H1 (cell line): ENCODE results near the gene ZSWIM6. TPM values are rescaled to one million over a fixed set of nuclear protein-coding genes. Genes with fewer than 3 reads are reported as not detected.

Source experiments
- CTCF ChIA-PET: fragments of 300-600 bp; sonication (Branson Sonifier 250); formaldehyde crosslinking; loops from one replicate; lab custom pipeline; 2021; ENCODE audit not compliant: partially characterized antibody; lab: Charles Lee
- POLR2A ChIA-PET: fragments of 300-600 bp; sonication (Branson Sonifier 250); formaldehyde crosslinking; loops from one replicate; lab custom pipeline; 2021; ENCODE audit warnings: inconsistent platforms; ENCODE audit not compliant: partially characterized antibody; lab: Charles Lee
- DNase-seq, 2 experiments: peaks; one replicate each; pipeline versions ENCODE4 v3.0.0 to v3.0.0-alpha.2; 2010 to 2022; ENCODE audit warnings: low spot score in 2 of 2, low read depth in 1 of 2, mixed read lengths in 1 of 2
- FAIRE-seq: peaks from 2 replicates; lab custom pipeline; 2011; peaks lifted over from hg19 to GRCh38; lab: Jason Lieb, UNC
- H2AFZ ChIP-seq: 2 replicates; pipeline ENCODE4 v1.8.1; 2012; ENCODE audit warnings: low read length, inconsistent platforms
- H2AK5ac ChIP-seq: 2 replicates; pipeline ENCODE4 v1.6.1; 2013; ENCODE audit warnings: low read depth, low read length
- H2BK120ac ChIP-seq: replicated peaks from 2 replicates; pipeline ENCODE3; 2013; ENCODE audit warnings: low read depth, low read length, inconsistent platforms
- H2BK12ac ChIP-seq: 2 replicates; pipeline ENCODE4 v1.6.1; 2013; ENCODE audit warnings: low read depth, low read length
- H2BK15ac ChIP-seq: 2 replicates; pipeline ENCODE4 v1.6.1; 2013; ENCODE audit warnings: low read length
- H2BK20ac ChIP-seq: 2 replicates; pipeline ENCODE4 v1.6.1; 2013; ENCODE audit warnings: low read length
- H2BK5ac ChIP-seq: 2 replicates; pipeline ENCODE4 v1.6.1; 2013; ENCODE audit warnings: low read depth, low read length
- H3K14ac ChIP-seq: 2 replicates; pipeline ENCODE4 v1.6.1; 2013; ENCODE audit warnings: inconsistent platforms; ENCODE audit not compliant: insufficient read length
- H3K18ac ChIP-seq: 2 replicates; pipeline ENCODE4 v1.6.1; 2013; ENCODE audit warnings: low read length; ENCODE audit errors: extremely low read depth
- H3K23ac ChIP-seq: 2 replicates; pipeline ENCODE4 v1.6.1; 2013; ENCODE audit warnings: inconsistent platforms; ENCODE audit not compliant: insufficient read length
- H3K23me2 ChIP-seq: 2 replicates; pipeline ENCODE4 v1.6.1; 2013; ENCODE audit warnings: low read depth, low read length
- H3K27ac ChIP-seq: 2 replicates; pipeline ENCODE4 v1.6.1; 2011; ENCODE audit warnings: low read depth, low read length, inconsistent platforms
- H3K27me3 ChIP-seq, 4 experiments: replicated peaks in 1 of 4; 1 replicate in 1 of 4; 2 replicates in 3 of 4; pipeline versions ENCODE4 v1.6.1 to v1.8.1; 2011 to 2013; ENCODE audit warnings: low read length in 3 of 4, mild to moderate bottlenecking in 3 of 4, inconsistent platforms in 2 of 4, mixed read lengths in 2 of 4, moderate library complexity in 1 of 4; ENCODE audit not compliant: control insufficient read depth in 3 of 4, insufficient read depth in 3 of 4; ENCODE audit errors: extremely low read depth in 1 of 4
- H3K36me3 ChIP-seq, 4 experiments: 2 replicates each; pipeline versions ENCODE4 v1.6.1 to v1.8.1; 2011 to 2013; ENCODE audit warnings: mild to moderate bottlenecking in 4 of 4, low read length in 3 of 4, moderate library complexity in 2 of 4, control low read depth in 1 of 4, inconsistent platforms in 1 of 4; ENCODE audit not compliant: insufficient read depth in 4 of 4, control insufficient read depth in 2 of 4
- H3K4ac ChIP-seq: replicated peaks from 2 replicates; pipeline ENCODE3; 2013; ENCODE audit warnings: low read length, low read depth, mixed read lengths, inconsistent platforms; ENCODE audit not compliant: insufficient read length
- H3K4me1 ChIP-seq, 4 experiments: replicated peaks in 1 of 4; 1 replicate in 1 of 4; 2 replicates in 3 of 4; pipeline versions ENCODE4 v1.6.1 to v1.8.1; 2011 to 2013; ENCODE audit warnings: low read length in 3 of 4, inconsistent platforms in 2 of 4, mixed read lengths in 1 of 4; ENCODE audit not compliant: insufficient read depth in 4 of 4, control insufficient read depth in 3 of 4
- H3K4me2 ChIP-seq, 2 experiments: 2 replicates each; pipeline versions ENCODE4 v1.6.1 to v1.8.1; 2011 to 2013; ENCODE audit warnings: low read depth in 2 of 2, low read length in 2 of 2, control low read depth in 1 of 2, inconsistent platforms in 1 of 2, mild to moderate bottlenecking in 1 of 2; ENCODE audit not compliant: insufficient read depth in 1 of 2
- H3K4me3 ChIP-seq, 4 experiments: fragments of 200-600, 300-600 bp in 1 of 4; sonication (generic), shearing (Covaris generic), sonication (Bioruptor Twin) in 1 of 4; 2 replicates each; pipeline versions ENCODE4 v1.5.1 to v1.8.1; 2011 to 2016; ENCODE audit warnings: low read length in 4 of 4, low read depth in 3 of 4, control low read depth in 2 of 4, inconsistent platforms in 2 of 4, mild to moderate bottlenecking in 2 of 4, mixed read lengths in 1 of 4, moderate library complexity in 1 of 4; ENCODE audit not compliant: insufficient read depth in 2 of 4; ENCODE audit errors: extremely low read depth in 1 of 4
- H3K56ac ChIP-seq: replicated peaks from 2 replicates; pipeline ENCODE3; 2013; ENCODE audit warnings: low read depth, mild to moderate bottlenecking, mixed read lengths, low read length, inconsistent platforms; ENCODE audit not compliant: insufficient read length
- H3K79me1 ChIP-seq: 2 replicates; pipeline ENCODE4 v1.6.1; 2013; ENCODE audit warnings: low read depth, low read length, control low read depth
- H3K79me2 ChIP-seq, 2 experiments: 2 replicates each; pipeline versions ENCODE4 v1.6.1 to v1.8.1; 2012 to 2013; ENCODE audit warnings: low read length in 2 of 2, mild to moderate bottlenecking in 2 of 2, inconsistent platforms in 1 of 2; ENCODE audit not compliant: insufficient read depth in 2 of 2, control insufficient read depth in 1 of 2
- H3K9ac ChIP-seq, 4 experiments: replicated peaks in 1 of 4; 1 replicate in 1 of 4; 2 replicates in 3 of 4; pipeline versions ENCODE4 v1.6.1 to v1.8.1; 2011 to 2013; ENCODE audit warnings: low read depth in 3 of 4, low read length in 3 of 4, control low read depth in 2 of 4, mild to moderate bottlenecking in 2 of 4, moderate library complexity in 2 of 4, inconsistent platforms in 1 of 4; ENCODE audit errors: extremely low read depth in 1 of 4
- H3K9me3 ChIP-seq, 2 experiments: 2 replicates each; pipeline versions ENCODE4 v1.6.1 to v1.8.1; 2012 to 2013; ENCODE audit warnings: mild to moderate bottlenecking in 2 of 2, moderate library complexity in 2 of 2, control low read depth in 1 of 2, inconsistent platforms in 1 of 2, low read depth in 1 of 2, low read length in 1 of 2, mixed read lengths in 1 of 2; ENCODE audit not compliant: insufficient read depth in 2 of 2
- H4K20me1 ChIP-seq, 2 experiments: replicated peaks in 1 of 2; 2 replicates each; pipeline versions ENCODE3 to v1.8.1; 2011 to 2013; ENCODE audit warnings: inconsistent platforms in 2 of 2, low read length in 2 of 2, mild to moderate bottlenecking in 1 of 2; ENCODE audit not compliant: insufficient read depth in 2 of 2, control insufficient read depth in 1 of 2
- H4K5ac ChIP-seq: 2 replicates; pipeline ENCODE4 v1.6.1; 2013; ENCODE audit warnings: low read length, low read depth, mixed read lengths, inconsistent platforms; ENCODE audit not compliant: insufficient read length
- H4K8ac ChIP-seq: 2 replicates; pipeline ENCODE4 v1.8.0; 2013; ENCODE audit warnings: mild to moderate bottlenecking, moderate library complexity, low read length, inconsistent platforms; ENCODE audit not compliant: insufficient read depth; ENCODE audit errors: extremely low read depth
- H4K91ac ChIP-seq: replicated peaks from 2 replicates; pipeline ENCODE3; 2013; ENCODE audit warnings: low read length, mixed read lengths, inconsistent platforms; ENCODE audit not compliant: insufficient read length
- JUN ChIP-seq: IDR thresholded peaks from 2 replicates; pipeline ENCODE4 v1.6.1; 2011; ENCODE audit warnings: low read depth, mild to moderate bottlenecking, improper control_type of control experiment, low read length
- KDM1A ChIP-seq: fragments of 200-600, 300-600 bp; sonication (generic); IDR thresholded peaks from 2 replicates; pipeline ENCODE4 v1.7.1; 2016; ENCODE audit warnings: mild to moderate bottlenecking, low read length, borderline replicate concordance
- KDM4A ChIP-seq: IDR thresholded peaks from one replicate; pipeline ENCODE4 v1.7.1; 2012; ENCODE audit warnings: low read depth, mild to moderate bottlenecking, moderate library complexity, low read length, inconsistent platforms; ENCODE audit not compliant: severe bottlenecking
- PHF8 ChIP-seq: fragments of 200-600 bp; sonication (generic); conservative IDR thresholded peaks from 2 replicates; pipeline ENCODE4 v1.7.1; 2012; ENCODE audit warnings: low read depth, mild to moderate bottlenecking, inconsistent platforms, low read length, moderate library complexity
- SAP30 ChIP-seq: fragments of 300-600 bp; sonication (generic); IDR thresholded peaks from 2 replicates; pipeline ENCODE4 v1.7.1; 2012; ENCODE audit warnings: low read length, moderate library complexity, mild to moderate bottlenecking, inconsistent platforms; ENCODE audit not compliant: insufficient read depth, insufficient replicate concordance
- SIRT6 ChIP-seq: IDR thresholded peaks from one replicate; pipeline ENCODE4 v1.7.1; 2012; ENCODE audit warnings: low read length, inconsistent platforms
- SIX5 ChIP-seq: IDR thresholded peaks from 2 replicates; pipeline ENCODE4 v1.6.1; 2011; ENCODE audit warnings: mild to moderate bottlenecking, low read depth, low read length
- SP2 ChIP-seq: IDR thresholded peaks from 2 replicates; pipeline ENCODE4 v1.6.1; 2012; ENCODE audit warnings: mild to moderate bottlenecking, low read length, inconsistent platforms
- TBP ChIP-seq: IDR thresholded peaks from 2 replicates; pipeline ENCODE4 v1.6.1; 2011; ENCODE audit warnings: low read depth, low read length, improper control_type of control experiment
- ZNF274 ChIP-seq: IDR thresholded peaks from 2 replicates; pipeline ENCODE4 v1.7.0; 2012; ENCODE audit warnings: low read length, borderline replicate concordance; ENCODE audit errors: extremely low read depth
- WGBS, 2 experiments: shearing (Covaris generic) in 1 of 2; methylation state at CpG; one replicate each; pipeline versions ENCODE4 v1.1.6 to v1.1.7; 2013 to 2015; ENCODE audit warnings: low lambda C conversion rate in 2 of 2, mixed read lengths in 2 of 2, inconsistent platforms in 1 of 2, low coverage in 1 of 2, missing lambda C conversion rate in 1 of 2; ENCODE audit not compliant: insufficient replicate concordance in 2 of 2, insufficient coverage in 1 of 2, insufficient read length in 1 of 2; ENCODE audit errors: extremely low coverage in 1 of 2, missing lambda C conversion rate in 1 of 2; 5-methylcytosine and 5-hydroxymethylcytosine counted together
- polyA plus RNA-seq, 7 experiments: library from polyadenylated mRNA; depleted of rRNA in 3 of 7; stranded (reverse) in 5 of 7; unstranded in 2 of 7; fragments of >200 nt in 5 of 7; fragments of 200-250 nt in 2 of 7; gene quantifications; 1 replicate in 5 of 7; 2 replicates in 1 of 7; 4 replicates in 1 of 7; pipeline versions ENCODE4 v1.2.1 to v1.2.3, GENCODE V29; 2011 to 2013; ENCODE audit warnings: missing spikeins in 2 of 7, mixed read lengths in 2 of 7
- total RNA-seq: library from RNA; stranded (reverse); fragmentation: NEBNext Ultra II Directional; extraction: Animal tissue kit (Norgen Biotek cat#: 25700); gene quantifications from 2 replicates; pipeline ENCODE4 v1.2.1, GENCODE V29; 2021

The ZSWIM6 gene
- total and polyA plus RNA-seq, 2 of the 8 experiments (the other 6 are each of a cell fraction or from before 2014, with no cell fraction given) = 7.9 to 12.4 TPM

DNA sequence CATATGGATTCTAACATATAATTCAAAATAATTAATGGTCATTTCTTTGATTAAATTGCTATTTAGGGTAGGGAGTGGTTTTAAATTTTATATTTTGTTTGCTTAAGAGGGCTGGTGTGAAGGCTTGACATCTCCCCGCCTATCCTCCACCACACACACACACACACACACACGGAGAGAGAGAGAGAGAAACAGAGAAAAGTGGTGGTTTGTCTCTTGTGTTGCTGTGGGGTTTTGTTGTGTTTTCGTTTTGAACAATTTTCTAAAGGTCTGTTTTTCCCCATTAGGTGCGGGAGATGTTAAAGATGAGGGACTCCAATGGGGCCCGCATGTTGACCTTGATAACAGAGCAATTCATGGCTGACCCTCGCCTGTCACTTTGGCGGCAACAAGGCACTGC is 161.9 kb downstream of the ZSWIM6 start:
- Histone ChIP-seq H3K23ac (no peak overlapping the region), H3K79me2 (no peaks in the 10 kb centered on the region), H2AFZ (no peak overlapping the region), H4K20me1 (no peaks in the 10 kb centered on the region), H3K18ac (no peak overlapping the region), H3K4me1 (peaks cover 0 to 2% (median 0%) of the 10 kb centered on the region in 4 experiments; a peak in 1 of 7 replicates), H3K79me1 (no peaks in the 10 kb centered on the region), H2BK12ac (no peak overlapping the region), H3K36me3 (no peaks in the 10 kb centered on the region), H2BK5ac (no peak overlapping the region), H2BK120ac (no peak overlapping the region), H4K91ac (no peak overlapping the region), H3K4ac (no peak overlapping the region), H3K4me2 (no peak overlapping the region), H3K9me3 (no peaks in the 10 kb centered on the region), H3K23me2 (no peaks in the 10 kb centered on the region), H3K27me3 (no peaks in the 10 kb centered on the region), H3K27ac (no peak overlapping the region), H3K56ac (no peak overlapping the region), H3K14ac (no peak overlapping the region), H4K5ac (no peak overlapping the region), H2AK5ac (no peak overlapping the region), H2BK20ac (no peak overlapping the region), H3K4me3 (no peak overlapping the region), H4K8ac (no peak overlapping the region), H2BK15ac (no peak overlapping the region), H3K9ac (no peak overlapping the region)
- TF ChIP-seq SIX5 = no peak
- no peak for TF ChIP-seq KDM1A
- no peak for TF ChIP-seq JUN
- no peak for TF ChIP-seq SAP30
- TF ChIP-seq ZNF274 = no peak
- TF ChIP-seq SIRT6 = no peak
- TF ChIP-seq PHF8 = no peak
- TF ChIP-seq KDM4A = no peak
- no peak for TF ChIP-seq SP2
- no peak for TF ChIP-seq TBP
- CTCF ChIA-PET = interaction anchor here (0.8 kb wide), 1 partner anchor 23 kb away, joined by 3 read pairs; no protein-coding TSS in a partner anchor
- POLR2A ChIA-PET = no interaction called here
- no peak for FAIRE-seq
- no peak for DNase-seq
- 84% methylated on average over 7 of the region's 7 CpGs; no CpG with 5 or more reads in 1 of the 2 experiments for WGBS, 2 experiments
